ENCODE measurements around the gene GPATCH2L.

GPATCH2L gene

GRCh38 chr14:76134231-76134630 is 17.5 kb upstream of the GPATCH2L start:
- no peak overlapping the region for H3K4me3 ChIP-seq
- no peak overlapping the region for H3K27ac ChIP-seq

GRCh38 chr14:76135722-76136121 is 16.0 kb upstream of the GPATCH2L start:
- H3K27ac ChIP-seq = no peak overlapping the region
- no peak overlapping the region for H3K4me3 ChIP-seq

- no peak overlapping the region for H3K4me3 ChIP-seq
- H3K27ac ChIP-seq = no peak overlapping the region
These were observed 15.1 kb upstream of the GPATCH2L start for GRCh38 chr14:76136476-76137110.

GRCh38 chr14:76138119-76138757 is 13.5 kb upstream of the GPATCH2L start:
- H3K27ac ChIP-seq = no peak overlapping the region
- peak overlapping the region in 2 of 7 experiments; percentile 13 to 27 for H3K4me3 ChIP-seq

GRCh38 chr14:76138758-76139723 is 12.7 kb upstream of the GPATCH2L start:
- H3K4me3 ChIP-seq = peak overlapping the region in 2 of 7 experiments; percentile 13 to 27
- no peak overlapping the region for H3K27ac ChIP-seq

GRCh38 chr14:76143642-76144041 is 8.1 kb upstream of the GPATCH2L start:
- Histone ChIP-seq H3K4me3 (no peak overlapping the region), H3K27ac (no peak overlapping the region)

- Histone ChIP-seq H3K4me3 (no peak overlapping the region), H3K27ac (no peak overlapping the region)
These were observed 4.7 kb upstream of the GPATCH2L start for GRCh38 chr14:76146976-76147375.

- H3K4me3 ChIP-seq = no peak overlapping the region
These were observed 2.5 kb upstream of the GPATCH2L start for GRCh38 chr14:76149196-76149595.

GRCh38 chr14:76152333-76152681 is 585 bp downstream of the GPATCH2L start:
- peak overlapping the region; percentile 81 to 100 (median 92) for H3K4me3 ChIP-seq
- H3K27ac ChIP-seq = peak overlapping the region; percentile 56 to 94 (median 87)

More at GRCh38 chr14:76149196-76149595, 2.5 kb upstream of the GPATCH2L start:
- no peak overlapping the region for H3K27ac ChIP-seq

- Histone ChIP-seq H3K4me3 (no peak overlapping the region), H3K27ac (no peak overlapping the region)
These were observed 2.2 kb downstream of the GPATCH2L start for GRCh38 chr14:76153919-76154318.

- no peak overlapping the region for H3K4me3 ChIP-seq
These were observed 2.9 kb downstream of the GPATCH2L start for GRCh38 chr14:76154539-76155126.

GRCh38 chr14:76163668-76164363 is 12.1 kb downstream of the GPATCH2L start:
- H3K27ac ChIP-seq = no peak overlapping the region
- no peak overlapping the region for H3K4me3 ChIP-seq

More at GRCh38 chr14:76154539-76155126, 2.9 kb downstream of the GPATCH2L start:
- no peak overlapping the region for H3K27ac ChIP-seq

GRCh38 chr14:76168531-76168930 is 16.8 kb downstream of the GPATCH2L start:
- H3K27ac ChIP-seq = no peak overlapping the region
- H3K4me3 ChIP-seq = no peak overlapping the region

GRCh38 chr14:76169776-76170175 is 18.1 kb downstream of the GPATCH2L start:
- Histone ChIP-seq H3K4me3 (no peak overlapping the region), H3K27ac (no peak overlapping the region)

GRCh38 chr14:76174982-76175381 is 23.3 kb downstream of the GPATCH2L start:
- Histone ChIP-seq H3K4me3 (no peak overlapping the region), H3K27ac (no peak overlapping the region)

GRCh38 chr14:76175942-76176341 is 24.2 kb downstream of the GPATCH2L start:
- H3K27ac ChIP-seq = no peak overlapping the region
- H3K4me3 ChIP-seq = no peak overlapping the region

GRCh38 chr14:76181546-76181945 is 29.8 kb downstream of the GPATCH2L start:
- H3K4me3 ChIP-seq = no peak overlapping the region
- H3K27ac ChIP-seq = no peak overlapping the region

GRCh38 chr14:76186308-76187027 is 34.7 kb downstream of the GPATCH2L start:
- no peak overlapping the region for H3K27ac ChIP-seq

GRCh38 chr14:76191297-76191696 is 39.6 kb downstream of the GPATCH2L start:
- H3K4me3 ChIP-seq = no peak overlapping the region
- H3K27ac ChIP-seq = peak overlapping the region in 3 of 21 experiments; percentile 34 to 54 (median 44)

More at GRCh38 chr14:76186308-76187027, 34.7 kb downstream of the GPATCH2L start:
- no peak overlapping the region for H3K4me3 ChIP-seq

All from skin epidermis (tissue), 12 donors.